Glutamatergic neuron (in vitro differentiated cells): ENCODE results near the gene ANK3. TPM values are rescaled to one million over a fixed set of nuclear protein-coding genes. Genes with fewer than 3 reads are reported as not detected.

Experiments used
- DNase-seq: peaks from one replicate; pipeline ENCODE4 v3.0.0; 2022
- H3K27ac Mint-ChIP-seq: one replicate; pipeline ENCODE4 v1.8.0; 2020; ENCODE audit warnings: mild to moderate bottlenecking, mixed read lengths, inconsistent platforms; ENCODE audit not compliant: unreplicated experiment
- H3K27me3 Mint-ChIP-seq: one replicate; pipeline ENCODE4 v1.8.0; 2020; ENCODE audit warnings: mild to moderate bottlenecking, moderate library complexity, mixed read lengths, inconsistent platforms; ENCODE audit not compliant: unreplicated experiment
- H3K36me3 Mint-ChIP-seq: one replicate; pipeline ENCODE4 v1.8.0; 2020; ENCODE audit warnings: mild to moderate bottlenecking, mixed read lengths, inconsistent platforms; ENCODE audit not compliant: unreplicated experiment
- H3K4me1 Mint-ChIP-seq: one replicate; pipeline ENCODE4 v1.8.0; 2020; ENCODE audit warnings: mild to moderate bottlenecking, low read depth, mixed read lengths, inconsistent platforms; ENCODE audit not compliant: unreplicated experiment
- H3K4me3 Mint-ChIP-seq: one replicate; pipeline ENCODE4 v1.8.0; 2020; ENCODE audit warnings: mild to moderate bottlenecking, mixed read lengths, inconsistent platforms; ENCODE audit not compliant: unreplicated experiment
- H3K9me3 Mint-ChIP-seq: one replicate; pipeline ENCODE4 v1.8.0; 2020; ENCODE audit warnings: mild to moderate bottlenecking, moderate library complexity, mixed read lengths, inconsistent platforms; ENCODE audit not compliant: unreplicated experiment
- total RNA-seq: library from RNA; stranded (reverse); fragmentation: NEBNext Ultra II Directional; extraction: Animal tissue kit (Norgen Biotek cat#: 25700); gene quantifications from one replicate; pipeline ENCODE4 v1.2.1, GENCODE V29; 2021; ENCODE audit not compliant: unreplicated experiment
- TF ChIP-seq, protein P1 (sequence below): fragments of 200-600 bp; sonication (generic); IDR thresholded peaks from one replicate; pipeline ENCODE4 v1.5.0; 2021; ENCODE audit not compliant: partially characterized antibody, unreplicated experiment

Gene ANK3
- total RNA-seq, 1 donor from 2014 or later: 84.9 TPM

DNA sequence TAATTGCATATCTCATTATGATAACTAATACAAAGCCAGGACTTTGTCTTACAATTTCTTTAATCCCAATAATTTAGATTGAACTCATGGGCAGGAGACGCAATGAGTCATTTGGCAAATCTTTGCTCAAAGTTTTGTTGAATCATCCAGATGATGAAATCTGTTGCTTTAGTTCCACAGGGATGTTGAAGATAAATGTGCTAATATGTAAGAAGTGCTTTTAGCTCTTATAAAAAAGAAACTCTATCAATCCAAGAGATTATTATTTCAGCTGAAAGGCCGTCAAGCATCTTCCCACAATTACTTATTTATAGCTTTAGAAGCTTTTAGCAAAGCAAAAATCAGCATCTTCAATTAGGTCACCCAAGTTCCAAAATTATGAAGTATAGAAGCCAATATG is 36.8 kb upstream of the ANK3 start:
- TF ChIP-seq, protein P1, sequence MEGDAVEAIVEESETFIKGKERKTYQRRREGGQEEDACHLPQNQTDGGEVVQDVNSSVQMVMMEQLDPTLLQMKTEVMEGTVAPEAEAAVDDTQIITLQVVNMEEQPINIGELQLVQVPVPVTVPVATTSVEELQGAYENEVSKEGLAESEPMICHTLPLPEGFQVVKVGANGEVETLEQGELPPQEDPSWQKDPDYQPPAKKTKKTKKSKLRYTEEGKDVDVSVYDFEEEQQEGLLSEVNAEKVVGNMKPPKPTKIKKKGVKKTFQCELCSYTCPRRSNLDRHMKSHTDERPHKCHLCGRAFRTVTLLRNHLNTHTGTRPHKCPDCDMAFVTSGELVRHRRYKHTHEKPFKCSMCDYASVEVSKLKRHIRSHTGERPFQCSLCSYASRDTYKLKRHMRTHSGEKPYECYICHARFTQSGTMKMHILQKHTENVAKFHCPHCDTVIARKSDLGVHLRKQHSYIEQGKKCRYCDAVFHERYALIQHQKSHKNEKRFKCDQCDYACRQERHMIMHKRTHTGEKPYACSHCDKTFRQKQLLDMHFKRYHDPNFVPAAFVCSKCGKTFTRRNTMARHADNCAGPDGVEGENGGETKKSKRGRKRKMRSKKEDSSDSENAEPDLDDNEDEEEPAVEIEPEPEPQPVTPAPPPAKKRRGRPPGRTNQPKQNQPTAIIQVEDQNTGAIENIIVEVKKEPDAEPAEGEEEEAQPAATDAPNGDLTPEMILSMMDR: no peak
- Mint-ChIP-seq H3K4me3 (no peak overlapping the region), H3K27me3 (no peaks in the 10 kb centered on the region), H3K36me3 (no peaks in the 10 kb centered on the region), H3K27ac (no peak overlapping the region), H3K4me1 (peaks cover 11% of the 10 kb centered on the region), H3K9me3 (no peaks in the 10 kb centered on the region)
- DNase-seq: no peak

DNA sequence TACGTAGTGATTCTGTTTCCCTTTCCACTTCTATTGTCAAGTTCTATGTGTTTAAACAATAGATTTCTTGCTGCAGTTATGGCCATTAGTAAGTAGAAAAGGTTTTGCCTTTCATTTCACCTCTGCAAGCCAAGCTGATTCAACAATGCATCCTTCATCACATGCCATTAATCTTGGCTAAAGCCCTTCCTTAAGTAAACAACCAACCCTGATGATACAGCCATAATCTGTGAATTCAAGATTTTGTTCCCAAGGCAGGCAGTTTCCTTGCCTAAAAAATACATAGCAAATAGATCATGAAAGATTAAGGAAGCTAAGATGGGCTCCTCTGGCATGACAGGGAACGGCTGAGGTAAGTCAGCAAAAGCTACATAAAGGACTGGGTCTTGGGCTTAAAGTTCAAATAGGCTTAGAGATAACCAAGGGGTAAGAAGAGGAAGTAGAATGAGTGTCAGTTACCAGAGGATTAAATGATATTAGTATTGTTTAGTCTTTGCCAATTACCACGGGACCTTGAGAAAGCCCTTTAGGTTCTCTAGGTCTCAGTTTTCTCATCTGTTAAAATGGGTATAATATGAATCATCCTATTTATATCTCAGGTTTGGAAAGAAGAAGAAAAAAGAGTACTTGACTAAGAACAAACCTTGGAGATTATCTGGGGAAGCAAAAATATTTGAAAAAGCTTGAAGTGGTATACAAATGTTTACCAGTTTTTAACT is 35.9 kb upstream of the ANK3 start:
- no peak for DNase-seq
- Mint-ChIP-seq H3K9me3 (no peaks in the 10 kb centered on the region), H3K27ac (no peak overlapping the region), H3K27me3 (no peaks in the 10 kb centered on the region), H3K4me3 (no peak overlapping the region), H3K4me1 (peaks cover 11% of the 10 kb centered on the region), H3K36me3 (no peaks in the 10 kb centered on the region)
- TF ChIP-seq, protein P1: no peak

DNA sequence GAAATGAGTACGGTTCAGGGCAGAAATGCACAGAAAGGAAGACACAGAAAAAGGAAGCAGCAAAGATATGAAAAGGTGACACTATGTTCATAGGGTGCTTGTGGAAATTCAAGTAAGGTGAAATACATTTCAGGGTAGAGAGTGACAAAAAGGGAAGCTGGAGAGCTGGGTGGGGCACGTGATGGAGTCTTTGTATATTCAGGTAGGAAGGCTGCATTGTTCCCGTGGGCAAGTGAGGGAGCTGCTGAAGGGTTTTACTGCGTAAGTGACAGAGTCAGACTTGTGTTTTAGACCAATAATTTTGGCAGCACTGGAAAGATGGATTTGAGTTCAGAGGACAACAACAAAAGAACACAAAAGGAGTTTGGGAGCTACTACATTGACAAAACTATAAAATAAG is 35.3 kb upstream of the ANK3 start:
- H3K36me3 Mint-ChIP-seq: no peaks in the 10 kb centered on the region
- TF ChIP-seq, protein P1: no peak
- H3K27ac Mint-ChIP-seq: no peak overlapping the region
- no peaks in the 10 kb centered on the region for H3K9me3 Mint-ChIP-seq
- H3K4me3 Mint-ChIP-seq: no peak overlapping the region
- no peak for DNase-seq
- H3K4me1 Mint-ChIP-seq: peaks cover 9% of the 10 kb centered on the region
- H3K27me3 Mint-ChIP-seq: no peaks in the 10 kb centered on the region

DNA sequence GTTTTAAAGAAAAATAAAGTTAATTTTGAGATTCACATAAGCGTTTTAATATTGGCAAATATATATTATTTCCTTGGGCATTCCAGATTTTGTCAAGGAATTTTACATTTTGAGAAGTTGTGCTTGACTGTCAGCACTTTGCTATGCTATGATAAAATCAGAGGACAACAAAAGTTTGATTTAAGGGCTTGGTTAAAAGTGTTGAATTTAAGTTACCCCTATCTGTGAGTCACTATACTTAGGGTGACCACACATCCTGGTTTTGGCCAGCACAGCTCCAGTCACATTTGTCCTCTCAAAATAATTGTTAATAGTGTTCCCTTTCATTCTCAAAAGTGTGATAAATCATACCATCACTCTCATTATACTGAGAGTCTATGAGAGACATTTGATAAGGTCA is 34.2 kb upstream of the ANK3 start:
- peaks cover 9% of the 10 kb centered on the region for H3K4me1 Mint-ChIP-seq
- no peaks in the 10 kb centered on the region for H3K36me3 Mint-ChIP-seq
- no peak overlapping the region for H3K27ac Mint-ChIP-seq
- H3K4me3 Mint-ChIP-seq: no peak overlapping the region
- TF ChIP-seq, protein P1: no peak
- no peaks in the 10 kb centered on the region for H3K27me3 Mint-ChIP-seq
- DNase-seq: no peak
- H3K9me3 Mint-ChIP-seq: no peaks in the 10 kb centered on the region

DNA sequence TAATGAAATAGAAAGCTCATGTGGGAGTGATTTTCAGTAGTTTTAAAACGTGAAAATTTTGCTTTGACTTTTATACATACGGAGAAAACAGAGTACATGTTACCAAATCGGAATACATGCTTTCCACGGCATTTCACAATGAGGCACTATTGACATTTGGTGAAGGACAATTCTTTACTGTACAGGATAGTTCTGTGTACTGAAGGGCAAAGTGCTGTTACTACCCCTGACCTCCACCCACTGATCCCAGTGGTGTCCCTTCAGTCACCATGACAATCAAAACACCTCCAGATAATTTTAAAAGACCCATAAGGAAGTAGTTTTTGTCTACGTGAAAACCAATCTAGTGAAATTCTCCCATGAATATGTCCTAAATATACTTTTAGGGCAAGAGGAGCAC is 33.1 kb upstream of the ANK3 start:
- Mint-ChIP-seq H3K4me3 (no peak overlapping the region), H3K9me3 (no peaks in the 10 kb centered on the region), H3K36me3 (no peaks in the 10 kb centered on the region), H3K4me1 (no peaks in the 10 kb centered on the region), H3K27ac (no peak overlapping the region), H3K27me3 (no peaks in the 10 kb centered on the region)
- DNase-seq: no peak
- TF ChIP-seq, protein P1: no peak
